PC-9 (cell line): Measurements from ENCODE around the gene TLL2. TPM values are rescaled to one million over a fixed set of nuclear protein-coding genes. Genes with fewer than 3 reads are reported as not detected.

ENCODE experiments used
- BruUV-seq: library from RNA; stranded (reverse); fragments of 400-500 nt; replicated peaks from 2 replicates; lab custom pipeline; 2021; lab: Mats Ljungman, UMichigan
- CTCF ChIA-PET: fragments of 300-600 bp; sonication (Branson Sonifier 250); formaldehyde crosslinking; loops from one replicate; lab custom pipeline; 2022; ENCODE audit warnings: antibody characterized with exemption; lab: Charles Lee
- POLR2A ChIA-PET: fragments of 300-600 bp; sonication (Branson Sonifier 250); formaldehyde crosslinking; loops from one replicate; lab custom pipeline; 2022; ENCODE audit warnings: antibody characterized with exemption; ENCODE audit not compliant: unreplicated experiment; lab: Charles Lee
- DNase-seq, 2 experiments: peaks; one replicate each; pipeline versions ENCODE4 v3.0.0 to v3.0.0-alpha.2; 2015 to 2022; ENCODE audit warnings: mixed read lengths in 1 of 2
- H2AFZ ChIP-seq: fragments of 200-600 bp; sonication (generic); 2 replicates; pipeline ENCODE4 v1.8.1; 2017; ENCODE audit warnings: antibody characterized with exemption
- H3F3A ChIP-seq: fragments of 200-600 bp; sonication (generic); 2 replicates; pipeline ENCODE4 v1.8.1; 2017; ENCODE audit warnings: antibody characterized with exemption, mild to moderate bottlenecking, low read depth; ENCODE audit not compliant: insufficient read depth
- H3K27ac ChIP-seq: fragments of 200-600 bp; sonication (generic); 2 replicates; pipeline ENCODE4 v1.6.1; 2016; ENCODE audit warnings: mixed run types
- H3K27me3 ChIP-seq: fragments of 200-600 bp; sonication (generic); 2 replicates; pipeline ENCODE4 v1.6.1; 2016; ENCODE audit warnings: low read depth, mixed run types; ENCODE audit not compliant: insufficient read depth
- H3K36me3 ChIP-seq: fragments of 200-600 bp; sonication (generic); 2 replicates; pipeline ENCODE4 v1.6.1; 2016; ENCODE audit warnings: low read depth, mixed run types
- H3K4me1 ChIP-seq: fragments of 200-600 bp; sonication (generic); replicated peaks from 2 replicates; pipeline ENCODE4 v1.6.1; 2016; ENCODE audit warnings: mixed run types; ENCODE audit not compliant: insufficient read depth
- H3K4me2 ChIP-seq: fragments of 200-600 bp; sonication (generic); 2 replicates; pipeline ENCODE4 v1.6.1; 2017; ENCODE audit warnings: mixed run types
- H3K4me3 ChIP-seq: fragments of 200-600 bp; sonication (generic); 2 replicates; pipeline ENCODE4 v1.6.1; 2016; ENCODE audit warnings: mixed run types
- H3K79me2 ChIP-seq: fragments of 200-600 bp; sonication (generic); 2 replicates; pipeline ENCODE4 v1.6.1; 2017; ENCODE audit warnings: low read depth, mixed run types
- H3K9me2 ChIP-seq: fragments of 200-600 bp; sonication (generic); 2 replicates; pipeline ENCODE4 v1.8.1; 2017; ENCODE audit warnings: mild to moderate bottlenecking; ENCODE audit not compliant: insufficient read depth
- H3K9me3 ChIP-seq: fragments of 200-600 bp; sonication (generic); 2 replicates; pipeline ENCODE4 v1.8.1; 2016; ENCODE audit warnings: low read depth; ENCODE audit not compliant: insufficient read depth
- H4K20me1 ChIP-seq: fragments of 200-600 bp; sonication (generic); 2 replicates; pipeline ENCODE4 v1.8.1; 2017; ENCODE audit not compliant: insufficient read depth
- CTCF ChIP-seq: fragments of 200-600 bp; sonication (generic); conservative IDR thresholded peaks from 2 replicates; pipeline ENCODE4 v1.6.1; 2017; ENCODE audit warnings: mixed run types, antibody characterized with exemption, mild to moderate bottlenecking, moderate library complexity
- EZH2 ChIP-seq: fragments of 200-600 bp; sonication (generic); IDR thresholded peaks from 2 replicates; pipeline ENCODE4 v1.8.0; 2017; ENCODE audit warnings: antibody characterized with exemption, low read depth
- intact Hi-C: fragments of 100-400 bp; cut with micrococcal nuclease; formaldehyde crosslinking; loops from one replicate; pipeline ENCODE4 v1.10.0; 2022; ENCODE audit not compliant: unreplicated experiment
- total RNA-seq: library from RNA; stranded (reverse); gene quantifications from 2 replicates; pipeline ENCODE4 v1.2.3, GENCODE V29; 2021

The TLL2 gene
- total RNA-seq, 1 experiment from 2014 or later, result not detected

- TF ChIP-seq CTCF (no peak), EZH2 (no peak)
- ChIA-PET POLR2A (no interaction called here), CTCF (no interaction called here)
- Histone ChIP-seq H3K36me3 (no peaks in the 10 kb centered on the region), H2AFZ (no peak overlapping the region), H3K27me3 (no peaks in the 10 kb centered on the region), H4K20me1 (no peaks in the 10 kb centered on the region), H3K4me1 (no peaks in the 10 kb centered on the region), H3K4me3 (no peak overlapping the region), H3K9me3 (no peaks in the 10 kb centered on the region), H3K9me2 (no peaks in the 10 kb centered on the region), H3K27ac (no peak overlapping the region), H3K79me2 (no peaks in the 10 kb centered on the region), H3K4me2 (no peak overlapping the region), H3F3A (no peaks in the 10 kb centered on the region)
- intact Hi-C loops, result no loop called here
- no TSS peak for BruUV-seq
- DNase-seq, result no peak
Observed at GRCh38 chr10:96495544-96495943, 18.2 kb downstream of the TLL2 start.

GRCh38 chr10:96494694-96495093, 19.0 kb downstream of the TLL2 start:
- H3K27ac ChIP-seq, result no peak overlapping the region
- DNase-seq, result no peak
- H3K79me2 ChIP-seq, result no peaks in the 10 kb centered on the region
- ChIA-PET POLR2A (no interaction called here), CTCF (no interaction called here)
- no peak overlapping the region for H3K4me2 ChIP-seq
- H4K20me1 ChIP-seq, result no peaks in the 10 kb centered on the region
- H3K36me3 ChIP-seq, result no peaks in the 10 kb centered on the region
- no TSS peak for BruUV-seq
- TF ChIP-seq CTCF (no peak), EZH2 (no peak)
- H3F3A ChIP-seq, result no peaks in the 10 kb centered on the region
- no peak overlapping the region for H3K4me3 ChIP-seq
- H3K9me3 ChIP-seq, result no peaks in the 10 kb centered on the region
- no peaks in the 10 kb centered on the region for H3K27me3 ChIP-seq
- no peaks in the 10 kb centered on the region for H3K4me1 ChIP-seq
- intact Hi-C loops, result no loop called here
- no peak overlapping the region for H2AFZ ChIP-seq
- no peaks in the 10 kb centered on the region for H3K9me2 ChIP-seq

GRCh38 chr10:96493871-96494525, 19.7 kb downstream of the TLL2 start:
- Histone ChIP-seq H3K36me3 (no peaks in the 10 kb centered on the region), H3K27ac (no peak overlapping the region), H3K4me3 (no peak overlapping the region), H2AFZ (no peak overlapping the region), H3K79me2 (no peaks in the 10 kb centered on the region), H3K4me2 (no peak overlapping the region), H3K27me3 (no peaks in the 10 kb centered on the region), H4K20me1 (no peaks in the 10 kb centered on the region), H3K4me1 (no peaks in the 10 kb centered on the region), H3K9me3 (no peaks in the 10 kb centered on the region), H3F3A (no peaks in the 10 kb centered on the region), H3K9me2 (no peaks in the 10 kb centered on the region)
- TF ChIP-seq CTCF, result no peak
- TF ChIP-seq EZH2, result no peak
- no peak for DNase-seq
- ChIA-PET POLR2A (no interaction called here), CTCF (no interaction called here)
- no TSS peak for BruUV-seq
- intact Hi-C loops, result no loop called here
